Stimulated activated CD8-positive, alpha-beta memory T cell treated with anti-CD3 and anti-CD28 coated beads, Interleukin-7, amount 100 ng/mL, for 48 hours (primary cell): ENCODE measurements around the gene LHFPL6.

Experiments
- DNase-seq, 2 donors: peaks; one replicate each; pipeline ENCODE4 v3.0.0-alpha.2; 2020; ENCODE audit warnings: low read depth in 1 of 2; ENCODE audit errors: extremely low read depth in 1 of 2

LHFPL6 gene

GRCh38 chr13:39557285-39557955, 45.6 kb downstream of the LHFPL6 start:
- DNase-seq, result no peak

DNA sequence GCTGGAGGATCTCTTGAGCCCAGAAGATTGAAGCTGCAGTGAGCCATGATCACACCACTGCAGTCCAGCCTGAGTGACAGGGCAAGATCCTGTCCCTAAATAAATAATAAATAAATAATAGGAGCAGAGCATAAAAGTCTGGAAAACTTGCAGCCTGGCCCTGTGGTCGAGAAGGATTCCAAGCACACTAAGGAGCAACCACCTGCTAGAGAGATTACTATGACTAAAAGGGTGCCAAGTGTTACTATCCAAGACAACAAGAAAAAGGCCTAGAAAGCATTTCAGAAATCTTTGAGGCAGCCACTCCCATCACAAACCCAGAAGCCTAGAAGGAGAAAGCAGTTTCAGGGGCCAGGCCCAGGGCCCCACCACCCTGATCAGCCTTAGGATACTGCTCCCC, 46.1 kb downstream of the LHFPL6 start:
- no peak for DNase-seq

GRCh38 chr13:39554371-39554770, 48.6 kb downstream of the LHFPL6 start:
- DNase-seq, result no peak

DNA sequence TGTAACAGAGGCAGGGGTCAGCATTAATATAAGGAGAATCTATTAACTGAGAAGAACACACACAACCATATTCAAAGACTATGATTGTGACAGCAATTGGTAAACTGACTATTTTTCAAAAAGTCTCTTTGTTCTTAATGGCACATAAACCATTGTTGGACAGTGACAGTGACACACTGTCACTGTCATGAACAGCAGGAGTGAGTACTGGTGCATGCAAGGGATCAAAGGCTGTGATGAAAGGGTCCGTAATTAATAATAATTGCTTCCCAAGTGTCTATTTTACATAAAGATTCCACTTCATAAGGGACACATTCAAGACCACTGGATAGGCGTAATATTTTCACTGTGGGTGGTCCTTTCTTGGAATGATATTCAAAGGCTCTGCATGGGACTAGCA, 50.7 kb downstream of the LHFPL6 start:
- DNase-seq, result no peak

- DNase-seq, result no peak
Measured at GRCh38 chr13:39550931-39551330, 52.1 kb downstream of the LHFPL6 start.

GRCh38 chr13:39547108-39547507, 55.9 kb downstream of the LHFPL6 start:
- DNase-seq, result no peak

GRCh38 chr13:39542361-39542760, 60.6 kb downstream of the LHFPL6 start:
- DNase-seq, result no peak

- DNase-seq, result no peak
Measured at GRCh38 chr13:39540929-39541605, 61.9 kb downstream of the LHFPL6 start.

DNA sequence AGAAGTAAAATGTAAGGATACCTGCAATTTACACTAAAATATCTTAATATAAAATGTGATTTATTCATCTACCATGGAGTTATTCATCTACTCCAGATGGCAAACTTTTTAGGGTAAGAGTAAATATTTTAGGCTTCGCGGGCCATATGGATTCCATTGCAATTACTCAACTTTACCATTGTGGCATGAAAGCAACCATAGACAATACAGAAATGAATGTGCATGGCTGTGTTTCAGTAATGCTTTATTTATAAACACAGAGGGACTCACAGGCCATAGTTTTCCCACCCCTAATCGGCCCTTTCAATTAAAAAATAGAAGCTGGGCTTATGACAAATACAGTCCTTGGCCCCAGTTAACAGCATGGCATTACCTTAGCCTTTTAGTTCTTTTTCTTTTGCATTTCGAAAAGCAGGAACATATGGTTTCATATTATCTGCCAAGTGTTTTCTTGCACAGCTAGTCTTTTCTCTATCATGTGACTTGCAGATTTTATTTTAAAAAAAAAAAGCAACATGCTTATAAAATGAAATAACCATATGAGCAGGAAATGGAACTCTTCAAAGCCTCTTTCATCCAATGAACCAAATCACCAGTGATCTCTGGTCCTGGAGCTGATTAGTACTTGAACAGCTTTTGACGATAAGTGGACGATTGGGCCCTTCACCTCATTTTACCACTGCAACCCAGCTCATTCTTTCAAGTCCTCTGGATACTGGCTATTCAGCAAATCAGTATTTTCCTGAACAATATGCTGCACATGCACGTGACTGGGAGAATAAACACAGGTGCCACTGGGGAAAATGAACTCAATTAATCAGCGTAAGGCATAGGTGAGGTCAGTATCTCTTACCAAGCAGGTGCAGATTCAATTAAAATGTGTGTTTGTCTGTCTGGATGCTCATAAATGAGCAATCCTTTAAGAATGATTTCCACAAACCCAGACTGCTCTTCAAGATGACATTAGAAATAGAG, 63.9 kb downstream of the LHFPL6 start:
- DNase-seq, result no peak

GRCh38 chr13:39536906-39537305, 66.1 kb downstream of the LHFPL6 start:
- DNase-seq, result no peak

GRCh38 chr13:39536274-39536673, 66.7 kb downstream of the LHFPL6 start:
- no peak for DNase-seq

DNA sequence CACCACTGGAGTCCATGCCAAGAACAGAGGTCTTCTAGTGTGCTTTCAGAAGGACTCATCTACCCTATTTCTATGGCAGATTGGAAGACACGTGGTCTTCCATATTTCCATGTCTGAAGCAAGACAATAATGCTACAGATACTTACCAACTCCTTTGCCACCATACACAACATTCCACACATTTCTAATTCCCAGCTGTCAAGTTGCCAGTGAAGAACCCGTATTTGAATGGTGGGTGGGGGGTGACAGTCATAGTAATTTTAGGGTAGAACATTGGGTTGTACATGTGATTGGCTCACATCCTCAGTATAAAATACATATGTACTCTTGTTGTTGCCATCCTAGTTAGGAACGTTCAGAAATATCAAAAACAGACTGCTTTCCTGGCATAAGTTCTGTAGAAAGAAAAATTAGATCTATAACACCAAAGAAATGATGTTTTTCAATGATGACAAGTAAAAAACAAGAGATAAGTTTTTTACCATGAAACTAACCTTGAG, 69.3 kb downstream of the LHFPL6 start:
- no peak for DNase-seq

DNA sequence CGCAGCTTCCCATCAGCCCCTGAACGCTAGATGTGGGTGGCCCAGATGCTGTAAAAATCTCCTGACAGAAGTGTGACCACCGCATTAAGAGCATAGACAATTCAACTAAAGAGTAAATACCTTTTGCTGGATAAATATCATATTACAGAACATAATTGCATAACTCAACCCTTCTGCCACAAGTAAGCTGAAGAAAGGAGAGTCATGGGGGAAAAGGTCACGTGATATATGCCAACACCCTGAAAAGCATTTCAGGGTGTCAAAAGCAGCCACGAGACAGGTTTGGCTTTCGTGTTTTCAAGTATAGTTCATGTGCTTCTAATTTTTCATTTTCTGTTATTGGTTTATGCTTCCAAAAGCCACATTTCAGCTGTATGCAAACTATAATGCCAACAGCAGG, 71.3 kb downstream of the LHFPL6 start:
- no peak for DNase-seq

GRCh38 chr13:39530916-39531315, 72.1 kb downstream of the LHFPL6 start:
- DNase-seq, result no peak

DNA sequence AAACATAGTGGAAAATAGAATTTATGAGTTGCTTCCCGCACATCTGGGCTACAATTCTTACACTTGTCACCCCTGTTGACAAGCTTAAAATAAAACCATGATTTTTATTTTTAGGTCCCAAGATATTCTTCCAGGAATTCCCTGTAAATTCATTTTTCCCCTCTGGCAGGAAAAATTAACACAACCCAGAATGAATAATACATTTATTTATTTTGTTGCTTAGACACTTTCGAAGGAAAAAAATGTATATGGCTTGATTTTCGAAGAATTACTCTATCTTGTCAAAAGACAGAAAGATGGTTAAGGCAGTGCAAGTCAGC, 74.4 kb downstream of the LHFPL6 start:
- no peak for DNase-seq

DNA sequence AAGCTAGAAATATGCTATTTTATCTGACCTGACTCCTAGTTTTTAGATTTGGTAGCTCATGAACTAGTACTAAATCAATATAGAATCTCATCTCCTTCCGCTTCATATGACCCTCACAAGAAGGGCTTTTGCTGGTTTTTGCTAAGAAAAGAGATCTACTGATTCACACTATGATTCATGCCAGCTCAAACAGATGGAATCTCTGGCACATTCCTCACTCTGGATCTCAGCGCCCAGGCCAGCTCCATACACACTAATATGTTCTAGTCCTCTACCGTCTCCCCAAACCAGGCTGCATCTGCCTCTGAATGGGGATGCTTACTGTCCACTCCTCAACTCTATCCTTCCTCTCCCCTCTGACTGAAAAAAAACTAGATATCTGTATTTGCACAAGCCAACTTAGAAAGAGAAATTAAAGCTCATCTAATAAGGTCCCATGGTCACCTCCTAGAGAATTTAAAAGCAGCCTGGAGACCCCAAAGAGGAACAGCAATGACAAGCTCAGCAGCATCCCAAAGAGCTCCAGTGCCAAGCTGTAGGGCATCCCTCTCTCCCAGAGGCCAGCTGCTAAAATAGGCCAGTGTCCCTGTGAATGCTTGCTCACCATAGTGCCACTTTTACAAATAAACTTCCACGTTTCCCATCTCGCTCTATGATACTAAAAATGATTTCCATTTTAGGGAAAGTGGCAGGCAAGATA, 74.9 kb downstream of the LHFPL6 start:
- DNase-seq, result no peak

DNA sequence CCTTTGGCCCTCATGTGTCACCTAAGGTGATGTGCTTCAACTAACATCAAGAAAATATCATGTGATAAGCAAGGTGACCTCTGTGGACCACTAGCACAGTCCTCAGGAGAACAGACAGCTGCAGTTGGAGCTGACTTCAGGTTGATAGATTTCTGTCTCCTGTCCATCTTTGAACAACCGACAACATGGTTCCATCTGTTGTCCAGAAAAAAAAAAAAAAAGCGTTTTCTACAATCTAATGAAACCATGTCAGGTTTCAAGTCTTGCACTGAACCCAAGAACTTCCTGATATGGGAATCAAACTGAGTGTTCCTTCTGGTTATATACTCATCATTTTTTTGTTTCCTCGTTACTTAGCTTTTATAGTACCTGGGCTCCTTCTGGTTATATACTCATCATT, 75.7 kb downstream of the LHFPL6 start:
- DNase-seq, result no peak

GRCh38 chr13:39526499-39526898, 76.5 kb downstream of the LHFPL6 start:
- no peak for DNase-seq

DNA sequence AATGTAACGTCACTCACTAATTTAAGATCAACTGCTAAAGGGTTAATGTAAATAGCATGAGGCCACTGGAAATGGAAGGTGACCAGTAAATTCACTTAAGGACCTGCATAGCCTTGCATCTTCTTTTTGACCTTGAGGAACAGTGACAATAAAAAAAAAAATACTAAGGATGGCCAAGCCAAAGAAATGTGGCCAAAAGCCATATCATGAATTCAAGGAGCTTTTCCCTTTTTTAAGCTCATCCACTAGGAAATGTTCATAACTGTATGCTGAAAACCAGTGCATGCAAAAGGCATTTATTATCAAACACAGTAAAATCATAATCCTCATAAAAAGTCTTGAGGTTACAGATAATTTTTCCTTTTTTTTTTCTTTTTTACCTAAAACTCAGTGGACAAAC, 77.5 kb downstream of the LHFPL6 start:
- DNase-seq, result no peak

DNA sequence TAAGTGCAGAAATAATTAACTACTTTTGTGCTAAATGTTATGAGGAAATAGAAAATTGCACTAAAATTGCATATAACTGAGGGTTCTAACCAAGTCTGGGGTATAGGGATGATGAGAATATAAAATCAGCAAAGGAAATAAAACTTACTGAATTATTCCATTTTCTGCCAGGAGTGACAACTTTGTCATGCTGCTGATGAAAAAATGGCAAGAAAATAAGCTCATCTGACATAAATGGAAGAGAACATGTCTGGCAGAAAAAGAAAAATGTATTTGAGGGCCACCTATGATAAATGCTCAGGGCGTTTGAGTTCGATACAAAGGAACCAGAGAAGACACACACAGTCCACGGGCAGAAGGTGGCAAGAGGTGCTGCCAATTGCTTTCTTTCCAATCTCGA, 78.2 kb downstream of the LHFPL6 start:
- no peak for DNase-seq

- DNase-seq, result no peak
Measured at GRCh38 chr13:39522329-39522728, 80.7 kb downstream of the LHFPL6 start.
